HG02852 (cell line): ENCODE results near the gene GNB1L.

Experiments
- ATAC-seq: cut with Tn5 transposase; IDR thresholded peaks from one replicate; pipeline ENCODE4 v1.9.1; 2021; ENCODE audit warnings: mild to moderate bottlenecking, moderate library complexity; ENCODE audit not compliant: unreplicated experiment

The GNB1L gene

DNA sequence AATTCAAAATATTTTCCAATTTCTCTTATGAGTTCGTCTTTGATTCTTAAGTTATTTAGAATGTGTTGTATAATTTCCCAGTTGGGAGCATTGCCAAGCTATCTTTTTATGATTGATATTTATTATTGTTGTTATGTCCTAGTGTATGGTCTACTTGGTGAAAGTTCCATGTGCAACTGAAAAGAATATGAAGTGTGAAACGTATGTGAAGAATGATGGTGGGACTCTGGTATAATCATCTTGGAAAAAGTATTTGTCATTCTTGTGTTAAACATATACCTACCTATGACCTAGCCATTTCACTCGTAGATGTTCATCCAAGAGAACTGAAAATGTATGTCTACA is 12.0 kb upstream of the GNB1L start:
- no peak for ATAC-seq

DNA sequence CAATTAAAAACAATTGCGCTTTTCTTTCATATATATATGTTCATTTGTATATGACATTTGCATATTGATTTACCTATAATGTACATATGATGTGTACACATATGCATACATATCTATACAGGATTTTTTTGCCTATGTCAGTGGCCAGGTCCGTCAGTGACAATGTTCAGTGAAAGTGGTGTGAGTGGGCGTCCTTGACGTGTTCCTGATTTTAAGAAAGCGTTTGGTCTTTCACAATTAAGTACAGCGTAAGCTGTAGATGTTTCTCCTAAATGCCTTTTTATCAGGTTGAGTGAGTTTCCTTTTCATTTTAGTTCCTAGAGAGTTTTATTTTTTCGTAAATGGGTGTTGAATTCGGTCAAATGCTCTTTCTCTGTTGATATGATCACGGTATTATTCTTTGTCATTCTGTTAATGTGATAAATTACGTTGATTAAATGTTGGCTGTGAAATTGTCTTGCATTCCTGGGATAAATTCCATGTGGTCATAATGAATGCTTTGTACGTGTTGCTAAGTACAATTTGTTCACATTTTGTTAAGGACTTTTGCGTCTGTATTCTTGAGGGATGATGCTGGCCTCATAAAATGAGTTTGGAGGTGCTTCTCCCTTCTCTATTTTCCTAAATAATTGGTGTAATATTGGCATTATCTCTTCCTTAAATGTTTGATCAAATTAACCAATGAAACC is 10.6 kb upstream of the GNB1L start:
- ATAC-seq = no peak

DNA sequence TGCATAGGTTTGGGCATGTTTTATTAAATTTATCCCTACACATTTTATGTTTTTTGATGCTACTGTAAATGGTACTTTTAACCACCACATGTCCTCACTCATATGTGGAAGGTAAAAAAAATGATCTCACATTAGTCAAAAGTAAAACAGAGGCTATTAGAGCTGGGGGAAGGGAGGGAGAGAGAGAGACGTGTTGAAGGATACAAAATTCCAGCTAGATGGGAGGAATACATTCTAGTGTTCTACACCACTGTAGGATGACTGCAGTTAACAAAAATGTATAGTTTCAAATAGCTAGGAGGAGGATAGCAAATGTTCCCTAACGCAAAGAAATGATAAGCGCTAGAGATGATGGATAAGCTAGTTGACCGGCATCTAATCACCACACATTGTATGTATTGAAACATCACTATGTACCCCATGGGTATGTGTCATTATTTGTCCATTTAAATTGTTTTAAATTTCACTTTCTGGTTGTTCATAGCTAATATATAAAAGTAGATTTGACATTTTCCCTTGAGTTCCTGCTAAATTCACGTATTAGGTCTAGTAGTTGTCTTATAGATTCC is 9.9 kb upstream of the GNB1L start:
- no peak for ATAC-seq

DNA sequence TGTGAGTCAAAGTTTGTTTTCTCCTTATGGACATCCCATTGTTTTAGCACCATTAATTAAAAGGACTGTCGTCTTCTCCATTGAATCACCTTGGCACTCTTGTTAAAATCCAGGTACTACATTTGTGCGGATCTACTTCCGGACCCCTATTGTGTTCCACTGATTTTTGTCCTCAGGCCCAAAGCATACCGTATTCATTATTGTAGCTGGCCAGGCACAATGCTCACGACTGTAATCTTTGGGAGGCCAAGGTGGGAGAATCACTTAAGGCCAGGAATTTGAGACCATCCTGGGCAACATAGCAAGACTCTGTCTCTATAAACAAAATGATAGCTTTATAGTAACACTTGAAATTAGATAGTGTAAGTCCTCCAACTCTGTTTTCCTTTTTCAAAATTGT is 8.9 kb upstream of the GNB1L start:
- no peak for ATAC-seq

DNA sequence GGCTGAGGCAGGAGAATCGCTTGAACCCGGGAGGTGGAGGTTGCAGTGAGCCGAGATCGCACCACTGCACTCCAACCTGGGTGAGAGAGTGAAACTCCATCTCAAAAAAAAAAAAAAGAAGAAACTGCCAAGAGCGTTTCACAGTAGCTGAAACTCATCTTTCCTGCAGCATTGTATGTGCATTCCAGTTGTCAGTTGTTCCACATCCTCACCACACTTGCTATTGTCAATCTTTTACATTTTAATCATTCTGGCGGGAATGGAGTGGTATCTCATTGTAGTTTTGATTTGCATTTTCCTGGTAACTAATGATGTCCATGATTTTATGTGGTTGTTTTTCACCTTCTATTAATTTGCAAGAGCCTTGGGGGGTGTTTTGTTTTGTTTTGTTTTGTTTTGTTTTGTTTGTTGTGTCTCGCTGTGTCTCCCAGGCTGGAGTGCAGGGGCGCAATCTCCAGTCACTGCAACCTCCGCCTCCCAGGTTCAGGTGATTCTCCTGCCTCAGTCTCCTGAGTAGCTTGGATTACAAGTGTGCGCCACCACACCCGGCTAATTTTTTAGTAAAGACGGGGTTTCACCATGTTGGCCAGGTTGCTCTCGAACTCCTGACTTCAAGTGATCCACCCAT is 8.1 kb upstream of the GNB1L start:
- no peak for ATAC-seq

DNA sequence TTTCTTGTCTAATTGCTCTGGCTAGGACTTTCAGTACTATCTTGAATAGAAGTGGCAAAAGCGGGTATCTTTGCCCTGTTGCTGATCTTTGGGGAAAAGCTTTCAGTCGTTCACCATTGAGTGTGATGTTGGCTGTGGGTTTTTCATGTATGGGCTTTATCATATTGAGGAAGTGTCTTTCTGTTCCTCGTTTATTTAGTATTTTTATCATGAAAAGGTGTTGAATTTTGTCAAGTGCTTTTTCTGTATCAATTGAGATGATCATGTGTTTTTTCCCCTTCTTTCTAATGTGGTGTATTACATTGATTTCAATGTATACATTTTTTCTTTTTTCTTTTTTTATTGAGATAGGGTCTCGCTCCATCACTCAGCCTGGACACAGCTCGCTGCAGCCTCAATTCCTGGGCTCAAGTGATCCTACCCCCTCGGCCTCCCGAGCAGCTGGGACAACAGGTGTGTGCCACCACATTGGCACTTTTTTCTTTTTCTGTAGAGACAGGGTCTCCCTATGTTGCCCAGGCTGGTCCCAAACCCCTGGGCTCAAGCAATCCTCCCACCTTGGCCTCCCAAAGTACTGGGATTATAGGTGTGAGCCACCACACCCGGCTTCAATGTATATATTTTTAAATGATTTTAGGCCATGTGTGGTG is 5.3 kb upstream of the GNB1L start:
- no peak for ATAC-seq

DNA sequence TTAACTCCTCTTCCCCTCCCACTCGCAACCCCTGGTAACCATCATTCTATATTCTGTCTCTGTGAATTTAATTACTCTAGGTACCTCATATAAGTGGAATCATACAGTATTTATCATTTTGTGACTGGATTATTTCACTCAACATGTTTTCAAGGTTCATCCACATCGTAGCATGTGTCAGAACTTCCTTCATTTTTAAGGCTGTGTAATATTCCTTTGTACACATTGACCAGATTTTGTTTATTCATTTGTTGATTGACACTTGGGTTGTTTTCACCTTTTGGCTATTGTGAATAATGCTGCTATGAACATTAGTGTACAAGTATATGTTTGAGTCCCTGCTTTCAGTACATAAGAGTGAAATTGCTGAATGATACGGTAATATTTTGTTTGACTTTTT is 2.7 kb upstream of the GNB1L start:
- no peak for ATAC-seq

DNA sequence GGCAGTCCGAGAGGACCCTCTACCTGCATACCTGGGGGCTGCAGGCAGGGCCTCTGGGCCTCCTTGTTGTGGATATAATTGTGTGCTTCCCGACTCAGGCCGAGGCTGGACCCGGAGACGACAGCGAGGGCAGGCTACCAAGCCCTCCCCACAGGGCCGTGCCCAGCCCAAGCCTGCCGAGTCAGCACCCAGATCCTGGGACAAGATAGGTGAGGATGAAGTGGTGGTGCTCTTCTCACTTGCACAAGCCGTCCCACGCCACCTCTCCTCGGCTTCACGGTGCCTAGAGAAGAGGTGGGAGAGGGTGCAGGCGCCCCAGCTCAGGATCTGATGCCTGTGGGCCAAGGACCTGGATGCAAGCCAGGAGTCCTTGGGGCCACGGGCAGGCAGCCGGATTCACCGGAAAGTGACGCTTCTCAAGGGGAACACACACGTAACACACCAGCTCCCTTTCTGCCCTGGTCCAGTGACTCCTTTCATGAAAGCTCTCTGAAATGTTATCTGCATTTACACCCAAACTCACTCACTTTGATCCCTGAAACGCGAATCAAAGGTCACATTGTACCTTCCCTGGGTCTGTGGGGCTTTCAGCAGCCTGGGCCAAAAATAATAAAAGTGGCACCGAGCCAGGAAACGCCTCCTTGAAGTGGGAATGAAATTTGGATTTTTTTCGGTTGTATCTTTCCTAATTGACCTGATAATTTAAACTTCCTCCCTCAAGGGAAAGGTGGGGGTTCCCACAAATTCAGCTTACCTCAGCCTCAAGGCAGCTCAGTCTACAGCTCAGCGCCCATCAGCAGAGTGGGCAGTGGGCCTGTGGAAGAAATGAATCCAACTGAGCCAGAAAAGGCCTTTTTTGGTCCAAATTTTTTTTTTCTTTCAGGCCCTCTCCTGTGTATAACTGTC is 1.1 kb upstream of the GNB1L start:
- peak; percentile 11 for ATAC-seq

DNA sequence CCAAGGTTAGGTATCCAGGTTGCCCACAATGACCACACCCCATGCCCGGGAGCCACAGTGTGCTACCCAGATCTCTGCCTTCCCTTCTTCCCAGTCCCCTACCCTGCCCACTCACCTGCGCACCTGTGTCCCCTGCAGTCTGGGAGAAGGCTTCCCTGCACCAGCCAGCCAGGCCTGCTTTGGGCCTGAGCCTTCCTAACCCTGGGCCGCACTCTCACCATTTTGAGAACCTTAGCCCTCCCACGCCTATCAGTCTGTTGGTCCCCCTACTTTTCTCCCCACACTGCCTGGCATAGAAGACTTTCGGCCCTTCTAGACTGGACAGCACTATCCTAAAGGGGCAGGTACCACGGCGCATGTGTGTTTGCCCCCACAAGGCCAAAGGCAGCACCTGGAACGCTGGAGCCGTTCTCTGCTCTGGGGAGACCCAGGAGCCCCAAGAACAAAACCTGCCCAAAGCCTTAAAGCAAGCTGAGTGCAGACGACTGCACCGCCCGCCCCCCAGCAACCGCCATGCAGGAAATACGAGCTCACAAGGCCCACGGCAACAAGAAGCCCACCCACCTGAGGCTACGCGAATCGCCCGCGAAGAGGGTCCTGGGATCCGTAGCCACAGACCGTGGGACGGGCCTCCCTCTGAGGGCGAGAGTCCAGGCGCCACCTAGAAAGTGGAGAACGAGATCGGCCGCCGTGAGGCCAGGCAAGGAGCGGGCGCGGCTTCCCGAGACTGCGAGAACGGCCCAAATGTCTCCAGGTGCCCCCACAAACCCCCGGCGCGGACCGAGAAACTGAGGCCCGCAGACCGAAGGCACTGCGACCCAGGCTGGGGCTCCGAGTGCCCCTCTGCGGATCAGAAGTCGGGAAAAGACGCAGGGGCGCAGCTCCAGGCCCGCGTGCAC is 546 bp downstream of the GNB1L start:
- ATAC-seq = peak; percentile 7

DNA sequence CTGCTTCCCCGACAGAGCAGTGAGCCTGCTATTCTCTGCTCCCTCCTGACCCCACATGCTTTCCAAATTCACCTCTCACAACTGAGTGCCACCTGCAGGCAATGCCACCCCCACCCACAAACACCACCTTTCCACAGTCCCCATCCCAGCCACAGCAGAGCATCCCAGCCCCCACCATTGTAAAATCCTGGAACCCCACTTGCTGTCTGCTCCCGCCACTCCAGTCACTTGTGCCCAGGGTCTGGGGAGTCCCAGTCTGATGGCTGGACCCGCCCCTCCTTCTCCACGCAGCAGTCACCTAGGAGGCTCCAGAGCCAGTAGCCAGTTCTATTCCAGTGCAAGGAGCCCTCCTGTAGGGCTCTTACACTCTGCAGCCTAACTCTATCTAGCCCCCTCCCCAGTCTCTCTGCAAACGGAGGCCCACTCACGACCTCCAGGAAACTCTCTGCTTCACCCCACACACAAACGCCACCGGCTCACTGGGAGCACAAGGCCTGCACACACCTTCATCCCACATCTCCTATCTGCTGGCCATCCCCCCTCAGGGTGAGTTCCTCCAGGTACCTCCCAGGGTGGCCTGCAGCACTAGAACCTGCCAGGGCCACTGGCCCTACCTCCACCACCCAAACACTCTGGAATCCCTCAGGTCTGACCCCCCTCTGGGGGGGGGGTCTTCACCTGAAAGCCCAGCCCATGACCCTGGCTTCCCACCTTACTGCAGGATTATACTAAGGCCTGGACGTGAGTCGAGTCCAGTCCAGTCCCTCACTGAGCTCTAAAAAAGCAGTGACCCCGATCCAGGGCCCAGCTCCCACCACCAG is 1.4 kb downstream of the GNB1L start:
- ATAC-seq = no peak

DNA sequence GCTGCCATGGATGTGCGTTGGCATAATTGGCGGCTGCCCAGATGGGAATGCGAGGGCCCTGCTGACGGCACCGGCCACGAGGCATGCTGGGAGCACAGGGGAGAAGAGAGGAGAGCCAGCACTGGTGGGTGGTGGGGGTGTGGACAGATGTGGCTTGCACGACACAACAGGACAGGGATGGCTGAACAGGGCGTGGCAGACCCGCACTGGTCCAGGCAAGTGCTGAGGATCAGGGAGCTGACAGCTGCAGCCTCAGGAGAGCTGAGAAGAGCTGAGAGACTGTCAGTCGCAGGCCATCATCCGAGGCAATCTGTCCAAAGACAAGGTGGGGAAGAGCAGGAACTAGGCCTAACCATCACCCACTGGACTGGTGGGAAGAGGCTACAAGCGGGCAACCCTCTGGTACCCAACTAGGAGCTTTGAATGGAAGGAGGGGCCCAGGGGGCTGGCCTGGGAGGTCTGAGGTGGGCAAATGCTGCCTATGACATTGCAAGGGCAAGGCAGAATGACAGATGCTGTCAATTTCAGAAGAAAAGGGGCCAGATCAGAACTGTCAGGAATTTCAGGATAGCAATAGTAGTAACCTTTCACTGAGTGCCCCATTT is 2.4 kb downstream of the GNB1L start:
- ATAC-seq = no peak

DNA sequence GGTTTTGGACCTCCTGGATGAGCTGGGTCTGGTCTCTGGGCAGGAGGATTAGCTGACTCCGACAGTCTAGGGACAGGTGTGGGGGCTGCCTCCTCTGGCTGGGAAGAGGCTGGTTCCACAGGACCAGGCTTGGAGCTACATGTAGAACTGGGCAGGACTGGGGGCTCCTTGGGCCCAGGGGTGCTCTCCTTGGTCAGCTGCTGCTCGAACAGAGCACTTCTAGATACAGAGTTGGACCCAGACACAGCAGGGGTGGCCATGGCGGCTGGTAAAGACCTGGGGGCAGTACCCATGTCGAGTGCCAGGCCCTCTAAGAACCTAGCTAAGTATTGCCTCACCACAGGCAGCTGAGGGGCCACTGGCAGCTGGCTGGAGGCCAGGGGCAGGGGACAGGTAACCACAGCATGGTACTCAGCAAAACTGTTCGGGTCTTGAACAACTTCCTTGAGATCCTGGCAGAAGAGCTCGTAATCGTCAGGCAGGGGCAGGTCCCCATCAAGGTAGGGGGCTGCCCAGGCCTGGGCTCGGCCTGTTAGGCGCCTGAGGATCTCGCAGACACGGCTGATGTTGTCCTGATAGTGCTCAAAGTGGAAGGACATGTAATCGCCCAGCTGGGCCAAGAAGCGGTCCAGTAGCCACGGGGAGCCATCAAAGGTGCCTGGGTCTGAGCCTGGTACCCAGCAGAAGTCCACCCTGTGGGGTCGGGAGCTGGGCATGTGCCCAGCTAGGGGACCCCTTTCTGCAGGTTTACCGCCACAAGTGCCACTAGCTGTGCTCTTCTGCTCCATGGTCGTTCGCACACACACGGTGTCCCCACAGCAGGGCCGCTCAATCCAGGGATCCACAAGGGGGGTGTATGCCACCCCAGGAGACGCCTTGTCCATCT is 3.1 kb downstream of the GNB1L start:
- no peak for ATAC-seq

DNA sequence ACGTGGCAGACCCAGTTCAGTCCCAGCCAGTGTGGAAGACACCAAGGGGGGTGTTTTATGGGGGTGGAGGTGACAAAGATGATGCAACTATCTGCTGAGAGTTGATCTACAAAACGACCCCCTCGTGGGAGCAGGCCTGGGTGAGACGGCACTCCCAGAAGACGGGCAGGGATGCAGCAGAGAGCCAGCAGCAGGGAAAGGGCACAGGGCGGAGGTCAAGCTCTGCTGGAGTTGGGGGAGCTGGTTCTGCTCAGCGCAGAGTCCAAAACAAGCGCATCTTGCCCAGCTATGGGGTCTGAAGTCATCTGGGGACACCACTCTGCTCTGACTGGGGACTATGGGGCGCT is 3.9 kb downstream of the GNB1L start:
- no peak for ATAC-seq

DNA sequence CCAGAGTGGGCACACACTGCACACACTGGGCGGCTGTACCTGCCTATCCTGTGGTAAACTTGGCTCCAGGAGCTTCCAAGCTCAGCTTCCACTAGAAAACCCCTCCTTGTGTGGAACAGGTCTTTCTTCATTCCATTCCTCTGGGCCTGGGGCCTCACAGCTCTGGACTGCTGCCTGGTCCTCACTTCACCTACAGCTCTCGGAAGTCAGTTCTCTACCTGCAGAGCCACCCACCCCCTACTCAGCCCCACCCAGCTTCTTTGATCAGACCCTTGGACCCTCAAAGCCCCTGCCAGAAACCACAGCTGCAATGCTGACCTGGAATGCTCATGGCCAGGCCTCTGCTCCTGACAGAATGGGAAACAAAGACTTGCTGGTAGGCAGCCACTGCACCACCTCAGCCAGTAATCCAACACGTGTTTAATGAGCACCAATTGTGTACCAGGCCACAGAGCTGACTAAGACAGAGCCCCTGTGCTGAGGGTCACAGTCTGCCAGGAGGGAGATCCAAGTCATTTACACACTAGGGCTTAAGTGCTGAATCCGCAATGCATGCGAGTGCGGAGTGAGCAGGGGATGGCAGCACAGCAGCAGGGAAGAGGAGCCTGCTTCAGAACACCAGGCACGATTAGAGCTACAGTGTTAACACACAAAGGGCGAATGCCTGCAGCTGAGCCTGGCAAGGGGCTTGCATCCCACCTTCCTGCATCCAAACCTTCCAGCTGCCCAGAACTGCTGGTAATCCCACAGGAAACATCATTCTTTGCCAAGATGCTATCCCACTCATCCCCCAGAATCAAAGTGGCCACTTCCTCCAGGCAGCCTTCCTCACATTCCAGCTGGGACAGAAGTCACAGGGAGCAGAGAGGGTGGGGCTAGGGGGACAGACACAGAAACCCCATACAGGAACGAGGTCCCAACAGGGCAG is 4.6 kb downstream of the GNB1L start:
- no peak for ATAC-seq

DNA sequence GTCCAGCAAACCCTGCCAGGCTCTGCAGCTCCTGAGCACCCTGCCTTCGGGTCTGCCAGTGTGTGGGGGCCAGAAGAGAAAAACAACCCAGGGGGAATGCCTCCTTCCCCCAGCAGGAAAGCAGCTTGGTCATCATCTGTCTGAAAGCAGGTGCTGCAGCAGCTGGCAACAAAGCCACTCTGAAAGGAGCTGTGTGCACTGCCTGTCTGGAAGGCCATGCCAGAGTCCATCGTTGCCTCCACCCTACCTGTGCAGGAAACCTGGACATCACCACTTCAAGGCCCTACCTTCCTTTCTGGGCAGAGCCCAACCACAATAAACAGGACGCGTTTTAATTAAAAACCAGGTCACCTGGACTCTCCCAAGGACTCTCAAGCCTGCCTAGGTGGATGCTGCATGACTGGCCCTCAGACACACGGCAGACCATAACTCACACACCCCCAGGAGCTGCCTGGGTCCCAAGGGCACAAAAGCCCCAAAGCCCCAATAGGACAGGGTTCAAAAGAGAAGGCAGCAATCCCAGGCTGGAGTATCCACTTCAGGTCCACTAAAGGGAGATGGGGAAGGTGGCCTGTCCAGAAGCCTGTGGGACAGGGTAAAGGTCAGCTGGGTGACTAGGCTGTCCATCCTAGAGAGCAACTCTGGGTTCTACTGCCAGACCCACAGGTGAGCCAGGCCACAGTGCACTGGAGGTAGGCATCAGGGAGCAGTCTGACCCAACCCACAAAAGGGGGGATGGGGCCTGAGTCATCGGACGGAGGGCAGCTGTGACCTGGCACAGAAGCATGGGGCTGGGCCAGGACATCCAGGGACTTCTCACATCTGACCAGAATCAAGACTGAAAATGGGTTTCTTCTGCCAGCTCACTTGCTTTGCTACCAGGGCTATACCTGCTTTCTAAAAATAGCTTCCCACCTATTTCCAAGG is 6.1 kb downstream of the GNB1L start:
- ATAC-seq = no peak

DNA sequence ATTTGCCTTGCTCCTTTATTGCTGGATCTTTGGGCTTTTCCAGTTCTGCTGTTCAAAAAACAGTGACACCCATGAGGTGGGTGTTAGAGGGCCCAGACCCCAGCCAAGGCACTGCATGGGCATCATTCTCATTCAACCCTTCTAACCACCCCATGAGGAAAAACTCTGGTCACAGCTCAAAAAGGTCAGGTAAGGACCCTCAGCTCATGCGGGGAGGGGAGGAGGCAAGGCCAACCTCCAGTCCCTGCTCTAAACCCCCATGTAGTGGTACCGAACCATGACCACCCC is 7.4 kb downstream of the GNB1L start:
- ATAC-seq = no peak
